OCI-LY7 (cell line): ENCODE results near the gene AXIN1.

Source experiments
- CTCF ChIP-seq: fragments of 200-600 bp; sonication (generic); conservative IDR thresholded peaks from 2 replicates; pipeline ENCODE4 v1.5.1; 2014; ENCODE audit warnings: mild to moderate bottlenecking, antibody characterized with exemption, low read length, moderate library complexity, mixed read lengths
- EZH2phosphoT487 ChIP-seq: fragments of 200-600 bp; sonication (generic); IDR thresholded peaks from 2 replicates; pipeline ENCODE4 v1.6.1; 2018; ENCODE audit warnings: low read depth, borderline replicate concordance, mild to moderate bottlenecking, mixed run types, antibody characterized with exemption, low read length, moderate library complexity, mixed read lengths

GRCh38 chr16:337975-338575 is 14.4 kb downstream of the AXIN1 start:
- TF ChIP-seq CTCF (no peak), EZH2phosphoT487 (no peak)
